Lower lobe of right lung (tissue), 2 donors: ENCODE results near the gene PJA2. TPM values are rescaled to one million over a fixed set of nuclear protein-coding genes. Genes with fewer than 3 reads are reported as not detected.

Source experiments
- ATAC-seq, 2 donors: fragments of 200-7000 bp; cut with Tn5 transposase; one replicate each; pipeline ENCODE4 v1.9.1; 2020 to 2022; ENCODE audit warnings: mild to moderate bottlenecking in 2 of 2, moderate library complexity in 2 of 2
- DNase-seq: peaks from one replicate; pipeline ENCODE4 v3.0.0-alpha.2; 2020
- H3K27ac ChIP-seq: fragments of 200-600 bp; one replicate; pipeline ENCODE4 v1.8.0; 2022
- H3K27me3 ChIP-seq: fragments of 200-600 bp; one replicate; pipeline ENCODE4 v1.8.0; 2022; ENCODE audit warnings: low read depth
- H3K36me3 ChIP-seq: fragments of 200-600 bp; one replicate; pipeline ENCODE4 v1.8.0; 2022; ENCODE audit warnings: mild to moderate bottlenecking
- H3K4me1 ChIP-seq: fragments of 200-600 bp; one replicate; pipeline ENCODE4 v1.8.0; 2022
- H3K4me3 ChIP-seq: fragments of 200-600 bp; one replicate; pipeline ENCODE4 v1.8.0; 2022; ENCODE audit warnings: mild to moderate bottlenecking
- H3K9me3 ChIP-seq: fragments of 200-600 bp; one replicate; pipeline ENCODE4 v1.8.0; 2022
- CTCF ChIP-seq: fragments of 200-600 bp; IDR thresholded peaks from one replicate; pipeline ENCODE4 v1.8.0; 2022; ENCODE audit warnings: antibody characterized with exemption, mild to moderate bottlenecking
- intact Hi-C: fragments of 100-400 bp; cut with DNase I; formaldehyde crosslinking; loops from one replicate; pipeline ENCODE4 v1.11.0; 2022
- total RNA-seq: library from RNA; stranded (reverse); fragmentation: NEBNext Ultra II Directional; extraction: Animal tissue kit (Norgen Biotek cat#: 25700); gene quantifications from one replicate; pipeline ENCODE4 v1.2.1, GENCODE V29; 2021
- donor health status: DM: no; HTN: yes; CAD: no; lungs with severe emphysema.

PJA2 gene
- total RNA-seq, 1 donor from 2014 or later, result 84.0 TPM

GRCh38 chr5:109328626-109329025, 81.1 kb downstream of the PJA2 start:
- no peak overlapping the region for H3K4me3 ChIP-seq
- no peak overlapping the region for H3K27ac ChIP-seq
- intact Hi-C loops, result no loop called here
- no peaks in the 10 kb centered on the region for H3K4me1 ChIP-seq
- H3K27me3 ChIP-seq, result no peaks in the 10 kb centered on the region
- TF ChIP-seq CTCF, result no peak
- DNase-seq, result no peak
- peaks cover 27% of the 10 kb centered on the region for H3K36me3 ChIP-seq
- ATAC-seq, result no peak
- H3K9me3 ChIP-seq, result no peaks in the 10 kb centered on the region

GRCh38 chr5:109327570-109327969, 82.2 kb downstream of the PJA2 start:
- Histone ChIP-seq H3K27me3 (no peaks in the 10 kb centered on the region), H3K36me3 (peaks cover 18% of the 10 kb centered on the region), H3K4me1 (no peaks in the 10 kb centered on the region), H3K27ac (no peak overlapping the region), H3K9me3 (no peaks in the 10 kb centered on the region), H3K4me3 (no peak overlapping the region)
- no peak for TF ChIP-seq CTCF
- DNase-seq (no peak), ATAC-seq (no peak)
- intact Hi-C loops, result no loop called here

- H3K9me3 ChIP-seq, result no peaks in the 10 kb centered on the region
- H3K27ac ChIP-seq, result no peak overlapping the region
- peaks cover 18% of the 10 kb centered on the region for H3K36me3 ChIP-seq
- TF ChIP-seq CTCF, result no peak
- intact Hi-C loops, result no loop called here
- no peaks in the 10 kb centered on the region for H3K4me1 ChIP-seq
- H3K4me3 ChIP-seq, result no peak overlapping the region
- no peak for ATAC-seq
- no peak for DNase-seq
- no peaks in the 10 kb centered on the region for H3K27me3 ChIP-seq
Observed at GRCh38 chr5:109326919-109327318, 82.9 kb downstream of the PJA2 start.

GRCh38 chr5:109325456-109325855, 84.3 kb downstream of the PJA2 start:
- no peak for TF ChIP-seq CTCF
- H3K4me1 ChIP-seq, result no peaks in the 10 kb centered on the region
- intact Hi-C loops, result no loop called here
- H3K27me3 ChIP-seq, result no peaks in the 10 kb centered on the region
- ATAC-seq, result no peak
- no peak for DNase-seq
- H3K27ac ChIP-seq, result no peak overlapping the region
- H3K9me3 ChIP-seq, result no peaks in the 10 kb centered on the region
- no peak overlapping the region for H3K4me3 ChIP-seq
- peaks cover 17% of the 10 kb centered on the region for H3K36me3 ChIP-seq

GRCh38 chr5:109324931-109325330, 84.8 kb downstream of the PJA2 start:
- DNase-seq (no peak), ATAC-seq (peak in 1 of 2 donors; percentile 21)
- peaks cover 12% of the 10 kb centered on the region for H3K36me3 ChIP-seq
- no peaks in the 10 kb centered on the region for H3K9me3 ChIP-seq
- H3K4me3 ChIP-seq, result no peak overlapping the region
- intact Hi-C loops, result no loop called here
- no peak for TF ChIP-seq CTCF
- no peaks in the 10 kb centered on the region for H3K4me1 ChIP-seq
- H3K27me3 ChIP-seq, result no peaks in the 10 kb centered on the region
- H3K27ac ChIP-seq, result no peak overlapping the region

GRCh38 chr5:109324351-109324750, 85.4 kb downstream of the PJA2 start:
- intact Hi-C loops, result no loop called here
- Histone ChIP-seq H3K27ac (no peak overlapping the region), H3K4me1 (no peaks in the 10 kb centered on the region), H3K9me3 (no peaks in the 10 kb centered on the region), H3K4me3 (no peak overlapping the region), H3K36me3 (peaks cover 6% of the 10 kb centered on the region), H3K27me3 (no peaks in the 10 kb centered on the region)
- DNase-seq (no peak), ATAC-seq (no peak)
- TF ChIP-seq CTCF, result no peak
